ENCODE results near the gene ZNF552.
A peak's percentile ranks its signal among the peaks of the same experiment; 100 is the strongest.
"Not testable (repeated sequence)": the region's sequence is repeated elsewhere in the genome, so short reads cannot be mapped to it uniquely, and the experiment has no call there.

ZNF552 gene

DNA sequence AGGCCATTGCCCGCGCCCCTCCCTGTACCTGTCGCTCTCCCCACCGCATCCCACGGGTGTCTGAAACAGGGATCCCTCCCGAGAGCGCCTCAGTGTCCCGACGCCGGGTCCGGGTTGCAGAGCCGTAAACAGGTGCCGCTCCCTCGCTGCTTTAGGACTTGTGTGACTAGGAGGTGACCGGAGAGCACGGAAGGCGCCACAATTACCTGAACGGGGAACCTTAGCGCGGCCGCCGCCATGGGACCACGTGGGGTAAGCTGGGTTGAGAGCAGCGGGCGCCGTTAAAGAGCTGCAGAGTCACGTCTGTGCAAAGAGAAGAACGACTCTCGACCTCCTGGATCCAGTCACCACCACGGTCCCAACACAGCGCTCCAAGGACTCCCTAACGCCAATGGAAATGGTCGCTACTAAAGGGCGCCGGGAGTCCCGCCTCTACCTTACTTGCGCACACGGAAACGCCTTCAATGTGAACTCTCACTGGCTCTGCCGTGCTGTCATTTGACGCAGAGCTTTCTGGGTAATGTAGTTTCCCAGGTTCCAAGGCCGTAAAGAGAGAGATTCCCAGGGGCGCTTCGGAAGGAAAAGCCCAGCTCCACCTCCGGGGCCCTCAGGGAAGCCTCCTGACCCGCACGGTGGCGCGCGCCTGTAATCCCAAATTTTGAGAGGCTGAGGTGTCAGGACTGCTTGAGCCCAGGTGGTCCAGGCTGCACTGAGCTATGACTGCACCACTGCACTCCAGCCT is at the start of gene ZNF552:
TSS of gene ZNF552 (minus strand) at position 409 of the 742 bp plus-strand sequence. CDS start at position 239, 170 bp downstream.
- DNase-seq = peak; percentile 91

DNA sequence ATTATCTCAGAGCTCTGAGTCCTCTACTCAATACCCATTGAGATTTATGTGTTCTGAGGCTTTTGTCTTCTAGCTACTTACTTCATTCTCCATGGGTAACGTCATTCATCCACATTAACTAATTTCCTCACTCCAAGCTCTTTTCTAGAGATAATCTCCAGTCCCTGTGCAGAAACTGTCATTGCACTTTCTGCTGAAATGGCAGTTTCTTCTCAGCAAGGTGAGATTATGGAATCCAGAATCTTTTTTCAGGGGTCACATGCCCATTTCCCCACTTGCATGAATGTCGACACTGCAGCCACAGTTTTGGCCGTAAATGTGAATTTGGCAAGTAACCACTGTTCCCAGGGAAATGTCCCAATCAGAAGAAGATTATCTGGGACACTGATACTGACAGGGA is 47.6 kb upstream of the ZNF552 start:
- DNase-seq = not testable (repeated sequence)

DNA sequence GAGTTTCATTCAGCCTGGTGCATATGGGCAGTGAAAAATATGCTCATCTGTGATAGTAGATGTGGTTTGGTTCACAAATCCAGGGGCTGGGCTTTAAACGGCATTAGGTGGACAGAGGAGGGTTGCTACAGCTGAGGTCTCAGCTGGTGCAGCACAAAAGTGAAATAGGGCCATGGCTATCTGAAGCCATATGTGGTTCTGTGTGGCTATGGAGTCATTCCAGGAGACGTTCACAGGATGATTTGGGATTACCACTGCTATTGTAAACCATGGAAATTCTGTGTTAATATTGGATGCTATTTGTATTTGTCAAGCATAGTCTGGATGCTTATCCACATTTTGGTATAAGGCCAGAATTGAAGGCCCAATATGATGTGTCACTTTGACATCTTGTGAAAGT is 39.4 kb upstream of the ZNF552 start:
- not testable (repeated sequence) for DNase-seq

DNA sequence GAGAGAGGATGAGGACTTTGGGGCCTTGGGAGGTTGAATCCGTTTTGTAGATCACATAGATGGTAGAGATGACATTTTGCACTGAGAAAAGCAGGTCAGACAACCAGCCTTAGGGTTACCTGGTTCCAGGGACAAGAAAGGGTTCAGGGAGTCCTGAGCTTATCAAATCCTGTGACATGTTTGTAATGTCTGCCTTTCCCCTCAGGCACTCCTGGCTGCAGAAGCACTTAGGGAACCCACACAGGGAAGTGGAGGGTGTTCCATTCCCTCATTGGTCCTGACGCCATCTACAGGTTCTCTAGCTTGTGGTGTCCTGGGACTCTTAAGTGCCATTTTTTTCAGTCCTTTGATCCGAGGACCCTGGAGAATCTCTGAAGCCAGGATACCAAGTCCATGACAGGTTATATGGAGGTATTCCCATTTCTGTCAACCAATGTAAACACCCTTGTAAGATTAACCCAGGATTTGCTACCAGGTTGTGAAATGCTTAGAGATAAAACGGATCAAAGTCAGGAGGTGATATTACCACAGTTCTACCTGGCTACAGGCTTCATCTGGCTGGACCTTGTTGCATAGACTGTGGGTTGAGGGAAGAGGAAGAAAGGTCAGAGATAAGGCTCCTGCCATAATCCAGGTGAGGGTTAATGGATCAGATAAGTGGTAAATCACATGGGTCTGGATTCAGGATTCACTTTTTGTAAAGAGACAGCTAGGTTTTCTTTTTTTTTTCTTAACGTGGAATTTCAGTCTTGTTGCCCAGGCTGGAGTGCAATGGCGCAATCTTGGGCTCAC is 37.3 kb upstream of the ZNF552 start:
- DNase-seq = not testable (repeated sequence)

DNA sequence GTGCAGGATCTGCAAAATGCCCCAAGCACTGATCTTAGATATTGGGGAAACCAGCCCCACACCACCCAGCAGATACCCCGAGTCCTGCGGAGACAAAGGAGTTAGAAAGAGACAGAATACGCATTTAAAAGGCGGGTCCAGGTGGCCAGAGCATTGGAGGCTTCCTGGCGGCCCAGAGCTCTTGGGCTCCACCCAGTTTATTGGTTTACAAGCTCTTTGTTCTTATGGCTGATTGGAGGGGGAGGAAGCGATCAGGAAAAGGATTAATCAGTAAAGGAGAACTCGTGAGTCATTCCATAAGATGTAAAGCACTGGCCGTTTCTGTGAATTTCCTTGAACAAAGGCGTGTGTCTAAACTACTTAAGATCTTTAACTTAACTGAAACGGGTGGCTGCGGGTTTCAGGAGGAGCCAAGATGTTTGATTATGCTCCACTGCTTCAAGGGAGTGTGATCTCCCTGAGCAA is 35.9 kb upstream of the ZNF552 start:
- DNase-seq = no peak

DNA sequence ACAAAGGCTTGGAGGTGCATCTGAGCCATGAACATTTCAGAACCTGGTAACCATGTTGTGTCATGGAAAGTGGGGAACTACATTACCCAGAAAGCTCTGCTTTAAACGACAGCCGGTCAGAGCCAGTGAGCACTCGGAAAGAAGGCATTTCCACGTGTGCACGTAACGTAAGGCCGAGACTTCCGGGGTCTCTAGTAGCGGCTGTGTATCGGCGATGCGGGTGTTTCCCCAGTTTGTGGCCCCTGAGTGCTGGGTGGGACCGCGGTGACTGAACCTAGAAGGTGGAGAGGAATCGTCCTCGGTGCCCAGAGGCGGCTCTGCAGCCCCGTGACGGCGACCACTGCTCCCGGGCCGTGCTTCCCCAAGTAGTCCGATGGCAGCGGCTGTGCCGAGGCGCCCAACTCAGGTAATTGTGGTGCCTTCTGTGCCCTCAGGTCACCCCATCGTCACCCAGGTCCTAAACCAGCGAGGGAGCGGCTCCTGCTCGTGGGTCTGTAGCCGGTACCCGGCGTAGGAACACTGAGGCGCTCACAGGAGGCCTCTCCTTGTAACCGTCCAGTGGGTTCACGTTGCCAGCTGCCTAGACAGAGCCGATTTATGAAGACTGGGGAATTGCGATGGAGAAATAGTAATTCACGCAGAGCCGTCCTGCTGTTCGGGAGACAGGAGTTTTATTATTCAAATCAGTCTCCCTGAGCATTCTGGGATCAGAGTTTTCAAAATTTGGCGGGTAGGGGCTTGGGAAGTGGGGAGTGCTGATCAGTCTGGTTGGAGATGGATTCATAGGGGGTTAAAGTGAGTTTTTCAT is 35.2 kb upstream of the ZNF552 start, which contains the start of gene ZNF587:
TSS of gene ZNF587 (plus strand) at position 194 of the 808 bp plus-strand sequence. CDS start at position 374, 180 bp downstream.
- DNase-seq = peak; percentile 70

DNA sequence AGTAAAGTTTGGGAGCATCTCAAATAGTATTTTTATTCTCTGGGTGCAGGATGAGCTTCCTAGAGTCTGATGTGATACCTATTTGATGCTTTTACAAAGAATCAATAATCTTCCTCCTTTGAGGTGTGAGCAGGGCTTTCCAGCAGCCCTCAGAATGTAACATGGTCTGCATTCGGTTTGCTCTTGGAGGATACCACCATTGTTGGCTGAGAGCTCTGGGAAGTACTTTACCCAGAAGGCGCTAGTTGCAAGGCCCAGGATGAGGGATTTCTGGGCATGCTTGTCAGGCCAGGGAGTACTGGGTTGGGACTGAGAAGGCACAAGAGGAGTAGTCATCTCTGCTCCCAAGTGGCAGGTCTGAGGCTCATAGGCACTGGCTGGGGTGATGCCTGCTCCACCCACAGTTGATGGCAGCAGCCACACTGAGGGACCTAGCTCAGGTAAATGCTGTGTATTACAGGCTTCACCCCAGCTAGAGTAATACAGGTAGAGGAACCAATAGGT is 34.5 kb upstream of the ZNF552 start:
- not testable (repeated sequence) for DNase-seq

DNA sequence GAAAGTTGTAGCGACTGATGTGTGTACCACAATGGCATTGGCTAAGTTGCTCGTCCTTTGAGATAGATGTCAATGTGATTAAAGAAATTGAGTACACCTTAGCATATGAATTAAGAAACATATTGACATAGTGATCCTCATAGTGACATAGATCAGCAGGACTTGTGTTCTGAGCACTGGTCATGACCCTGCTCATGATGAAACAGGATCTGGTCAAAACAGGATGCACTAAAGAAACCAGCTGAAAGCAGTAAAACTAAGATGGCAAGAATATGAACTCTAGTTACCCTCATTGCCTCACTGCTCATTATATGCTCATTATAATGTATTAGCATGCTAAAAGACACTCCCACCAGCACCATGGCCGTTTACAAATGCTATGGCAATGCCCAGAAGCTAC is 32.5 kb upstream of the ZNF552 start:
- DNase-seq = not testable (repeated sequence)

DNA sequence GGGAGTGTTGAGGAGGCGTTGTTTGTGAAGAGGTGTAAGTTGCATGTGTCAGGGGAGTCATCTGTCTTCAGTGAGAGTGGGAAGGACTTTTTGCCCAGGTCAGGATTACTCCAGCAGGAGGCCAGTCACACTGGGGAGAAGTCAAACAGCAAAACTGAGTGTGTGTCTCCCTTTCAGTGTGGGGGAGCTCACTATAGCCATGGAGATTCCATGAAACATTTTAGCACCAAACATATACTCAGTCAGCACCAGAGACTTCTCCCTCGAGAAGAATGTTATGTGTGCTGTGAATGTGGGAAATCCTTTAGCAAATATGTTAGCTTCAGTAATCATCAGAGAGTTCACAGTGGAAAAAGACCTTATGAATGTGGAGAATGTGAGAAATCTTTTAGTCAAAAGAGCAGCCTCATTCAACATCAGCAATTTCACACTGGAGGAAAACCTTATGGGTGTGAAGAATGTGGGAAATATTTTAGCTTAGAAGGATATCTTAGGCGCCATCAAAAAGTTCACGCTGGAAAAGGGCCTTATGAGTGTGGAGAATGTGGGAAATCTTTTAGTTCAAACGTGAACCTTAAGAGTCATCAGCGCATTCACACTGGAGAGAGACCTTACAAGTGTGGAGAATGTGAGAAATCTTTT is 26.5 kb upstream of the ZNF552 start:
- DNase-seq = no peak

DNA sequence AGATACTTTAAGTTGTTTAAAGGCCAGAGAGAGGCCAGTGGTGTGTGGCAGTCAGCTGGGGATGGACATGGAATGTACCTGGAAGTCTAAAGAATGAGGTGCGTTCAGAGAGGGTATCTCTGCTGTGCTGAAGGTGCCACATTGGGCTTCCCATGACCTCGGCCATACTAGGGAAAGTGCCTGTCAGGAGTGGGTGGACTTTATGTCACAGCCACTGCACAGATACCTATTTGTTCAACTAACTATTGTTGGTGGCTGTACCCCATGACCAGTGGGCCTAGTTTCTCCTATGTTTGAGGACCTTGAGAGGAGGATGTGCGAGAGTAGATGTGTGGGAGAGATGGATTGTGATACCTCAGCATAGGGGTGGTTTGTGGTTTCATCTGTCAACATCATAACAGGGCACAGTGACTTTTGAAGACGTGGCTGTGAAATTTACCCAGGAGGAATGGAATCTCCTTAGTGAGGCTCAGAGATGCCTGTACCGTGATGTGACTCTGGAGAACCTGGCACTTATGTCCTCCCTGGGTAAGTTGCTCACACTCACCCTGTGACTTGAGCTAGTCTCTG is 24.0 kb upstream of the ZNF552 start:
- not testable (repeated sequence) for DNase-seq

DNA sequence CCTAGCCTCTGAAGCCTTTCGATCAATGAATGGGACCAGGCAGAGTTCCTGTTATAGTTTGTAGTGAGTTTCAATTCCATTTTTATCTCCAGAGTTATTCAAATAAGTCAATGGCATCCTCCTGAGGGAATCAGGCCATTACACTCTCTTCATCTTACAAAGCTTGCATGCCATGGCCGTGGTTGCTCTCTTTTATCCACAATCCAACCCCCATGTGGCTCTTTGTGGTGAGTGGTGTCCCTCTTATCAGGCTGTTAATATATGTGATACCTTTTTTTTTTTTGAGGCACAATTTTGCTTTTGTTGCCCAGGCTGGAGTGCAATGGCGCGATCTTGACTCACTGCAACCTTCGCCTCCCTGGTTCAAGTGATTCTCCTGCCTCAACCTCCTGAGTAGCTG is 22.3 kb upstream of the ZNF552 start:
- DNase-seq = not testable (repeated sequence)

DNA sequence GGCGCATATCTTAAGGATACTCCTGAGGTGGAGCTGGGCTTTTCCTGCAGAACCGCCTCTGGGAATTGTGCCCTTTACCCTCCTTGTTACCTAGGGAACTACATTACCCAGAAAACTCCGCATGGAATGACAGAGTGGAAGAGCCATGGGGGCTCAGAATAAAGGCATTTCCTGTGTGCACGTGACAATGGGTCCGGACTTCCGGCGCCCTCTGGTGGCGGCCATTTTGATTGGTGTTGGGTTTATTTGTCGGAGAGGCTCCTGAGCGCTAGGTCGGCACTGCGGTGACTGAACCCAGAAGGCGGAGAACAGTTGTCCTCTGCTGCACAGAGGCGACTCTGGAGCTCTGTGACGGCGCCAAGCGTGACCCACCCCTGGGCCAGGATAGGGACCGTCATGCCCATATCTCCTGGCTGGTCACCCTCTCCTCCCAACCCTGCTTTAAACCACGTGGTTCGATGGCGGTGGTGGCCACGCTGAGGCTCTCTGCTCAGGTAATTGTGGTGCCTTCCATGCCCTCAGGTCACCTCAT is 15.4 kb upstream of the ZNF552 start, which contains the start of gene ZNF587B:
TSS of gene ZNF587B (plus strand) at position 229 of the 532 bp plus-strand sequence. CDS start at position 459, 230 bp downstream.
- DNase-seq = no peak

DNA sequence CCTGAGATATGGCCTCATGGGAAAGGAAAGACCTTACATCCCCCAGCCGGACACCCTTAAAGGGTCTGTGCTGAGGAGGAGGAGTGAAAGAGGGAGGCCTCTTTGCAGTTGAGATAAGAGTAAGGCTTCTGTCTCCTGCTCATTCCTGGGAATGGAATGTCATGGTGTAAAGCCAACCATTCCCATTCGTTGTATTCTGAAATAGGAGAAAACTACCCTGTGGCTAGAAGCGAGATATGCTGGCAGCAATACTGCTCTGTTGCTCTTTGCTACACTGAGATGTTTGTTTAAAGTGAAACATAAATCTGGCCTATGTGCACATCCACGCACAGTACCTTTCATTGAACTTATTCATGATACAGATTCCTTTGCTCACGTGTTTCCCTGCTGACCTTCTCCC is 14.6 kb upstream of the ZNF552 start:
- no peak for DNase-seq

DNA sequence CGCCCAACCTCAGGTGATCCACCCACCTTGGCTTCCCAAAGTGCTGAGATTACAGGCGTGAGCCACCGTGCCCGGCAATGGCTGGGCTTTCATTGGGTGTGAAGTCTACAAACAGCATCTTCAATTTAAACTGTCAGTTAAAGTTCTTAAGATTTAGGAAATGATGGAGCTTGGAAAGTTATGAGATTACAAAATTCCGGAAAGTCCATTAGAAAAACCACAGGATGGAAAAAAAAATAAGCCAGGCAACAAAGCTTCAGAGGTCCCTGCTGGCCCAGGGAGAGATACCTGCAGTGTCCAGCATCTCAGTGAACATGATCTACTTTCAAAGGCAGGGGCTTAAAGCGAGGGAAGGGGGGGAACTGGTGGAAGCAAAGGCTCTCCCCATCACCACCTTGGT is 10.8 kb upstream of the ZNF552 start:
- no peak for DNase-seq

DNA sequence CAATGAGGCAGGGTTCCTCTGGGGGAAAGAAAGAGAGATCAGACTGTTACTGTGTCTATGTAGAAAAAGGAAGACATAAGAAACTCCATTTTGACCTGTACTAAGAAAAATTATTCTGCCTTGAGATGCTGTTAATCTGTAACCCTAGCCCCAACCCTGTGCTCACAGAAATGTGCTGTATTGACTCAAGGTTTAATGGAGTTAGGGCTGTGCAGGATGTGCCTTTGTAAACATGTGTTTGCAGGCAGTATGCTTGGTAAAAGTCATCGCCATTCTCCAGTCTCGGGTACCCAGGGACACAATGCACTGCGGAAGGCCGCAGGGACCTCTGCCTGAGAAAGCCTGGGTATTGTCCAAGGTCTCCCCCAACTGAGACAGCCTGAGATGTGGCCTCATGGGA is 8.9 kb upstream of the ZNF552 start:
- not testable (repeated sequence) for DNase-seq

DNA sequence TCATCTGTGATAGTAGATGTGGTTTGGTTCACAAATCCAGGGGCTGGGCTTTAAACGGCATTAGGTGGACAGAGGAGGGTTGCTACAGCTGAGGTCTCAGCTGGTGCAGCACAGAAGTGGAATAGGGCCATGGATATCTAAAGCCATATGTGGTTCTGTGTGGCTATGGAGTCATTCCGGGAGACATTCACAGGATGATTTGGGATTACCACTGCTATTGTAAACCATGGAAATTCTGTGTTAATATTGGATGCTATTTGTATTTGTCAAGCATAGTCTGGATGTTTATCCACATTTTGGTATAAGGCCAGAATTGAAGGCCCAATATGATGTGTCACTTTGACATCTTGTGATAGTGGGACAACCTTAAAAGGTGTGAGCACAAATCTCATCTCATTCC is 8.4 kb upstream of the ZNF552 start:
- DNase-seq = not testable (repeated sequence)

DNA sequence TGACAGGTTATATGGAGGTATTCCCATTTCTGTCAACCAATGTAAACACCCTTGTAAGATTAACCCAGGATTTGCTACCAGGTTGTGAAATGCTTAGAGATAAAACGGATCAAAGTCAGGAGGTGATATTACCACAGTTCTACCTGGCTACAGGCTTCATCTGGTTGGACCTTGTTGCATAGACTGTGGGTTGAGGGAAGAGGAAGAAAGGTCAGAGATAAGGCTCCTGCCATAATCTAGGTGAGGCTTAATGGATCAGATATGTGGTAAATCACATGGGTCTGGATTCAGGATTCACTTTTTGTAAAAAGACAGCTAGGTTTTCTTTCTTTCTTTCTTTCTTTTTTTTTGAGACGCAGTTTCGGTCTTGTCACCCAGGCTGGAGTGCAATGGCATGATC is 6.8 kb upstream of the ZNF552 start:
- DNase-seq = not testable (repeated sequence)

DNA sequence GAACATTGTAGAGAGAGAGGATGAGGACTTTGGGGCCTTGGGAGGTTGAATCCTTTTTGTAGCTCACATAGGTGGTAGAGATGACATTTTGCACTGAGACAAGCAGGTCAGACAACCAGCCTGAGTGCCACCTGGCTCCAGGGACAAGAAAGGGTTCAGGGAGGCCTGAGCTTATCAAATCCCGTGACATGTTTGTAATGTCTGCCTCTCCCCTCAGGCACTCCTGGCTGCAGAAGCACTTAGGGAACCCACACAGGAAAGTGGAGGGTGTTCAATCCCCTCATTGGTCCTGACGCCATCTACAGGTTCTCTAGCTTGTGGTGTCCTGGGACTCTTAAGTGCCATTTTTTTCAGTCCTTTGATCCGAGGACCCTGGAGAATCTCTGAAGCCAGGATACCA is 6.4 kb upstream of the ZNF552 start:
- not testable (repeated sequence) for DNase-seq

DNA sequence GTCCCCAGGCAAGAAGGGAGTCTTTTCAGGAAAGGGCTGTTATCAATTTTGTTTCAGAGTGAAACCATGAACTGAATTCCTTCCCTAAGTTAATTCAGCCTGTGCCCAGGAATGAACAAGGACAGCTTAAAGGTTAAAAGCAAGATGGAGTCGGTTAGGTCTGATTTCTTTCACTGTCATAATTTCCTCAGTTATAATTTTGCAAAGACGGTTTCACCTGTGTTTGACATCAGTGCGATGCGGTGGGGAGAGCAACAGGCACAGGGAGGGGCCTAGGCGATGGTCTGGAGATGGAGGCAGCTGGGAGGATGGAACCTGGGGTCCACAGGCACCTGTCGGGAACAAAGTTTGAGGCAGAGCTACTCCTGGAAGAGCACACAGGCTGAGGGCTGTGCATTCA is 5.9 kb upstream of the ZNF552 start:
- DNase-seq = no peak

DNA sequence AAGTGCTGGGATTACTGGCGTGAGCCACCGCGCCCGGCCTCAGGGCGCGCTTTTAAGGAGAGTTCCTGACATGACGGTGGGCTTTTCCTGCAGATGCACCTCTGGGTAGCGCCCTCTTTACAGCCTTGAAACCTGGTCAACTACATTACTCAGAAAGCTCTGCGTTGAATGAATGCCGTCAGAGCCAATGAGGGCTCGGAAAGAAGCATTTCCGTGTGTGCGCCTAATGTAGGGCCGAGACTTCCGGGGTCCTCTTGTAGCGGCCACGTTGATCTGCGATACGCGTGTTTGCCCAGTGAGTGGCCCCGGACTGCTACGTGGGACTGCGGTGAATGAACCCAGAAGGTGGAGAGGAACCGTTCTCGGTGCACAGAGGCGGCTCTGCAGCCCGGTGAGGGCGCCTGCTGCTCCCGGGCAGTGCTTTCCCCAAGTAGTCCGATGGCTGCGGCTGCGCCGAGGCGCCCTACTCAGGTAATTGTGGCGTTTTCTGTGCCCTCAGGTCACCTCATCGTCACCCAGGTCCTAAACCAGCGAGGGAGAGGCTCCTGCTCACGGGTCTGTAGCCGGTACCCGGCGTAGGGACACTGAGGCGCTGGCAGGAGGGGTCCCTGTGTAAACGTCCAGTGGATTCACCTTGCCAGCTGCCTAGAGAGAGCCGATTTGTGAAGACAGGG is 4.9 kb upstream of the ZNF552 start:
- DNase-seq = peak; percentile 90

DNA sequence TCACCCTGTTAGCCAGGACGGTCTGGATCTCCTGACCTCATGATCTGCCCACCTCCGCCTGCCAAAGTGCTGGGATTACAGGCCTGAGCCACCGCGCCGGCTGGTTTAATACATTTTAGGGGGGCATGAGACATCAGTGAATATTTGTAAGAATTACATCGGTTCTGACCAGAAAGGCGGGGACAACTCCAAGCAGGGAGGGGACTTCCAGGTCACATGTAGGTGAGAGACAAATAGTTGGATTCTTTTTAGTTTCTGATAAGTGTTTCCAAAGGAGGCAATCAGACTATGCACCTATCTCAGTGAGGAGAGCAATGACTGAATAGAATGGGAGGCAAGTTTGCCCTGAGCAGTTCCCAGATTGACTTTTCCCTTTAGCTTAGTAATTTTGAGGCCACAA is 3.7 kb upstream of the ZNF552 start:
- DNase-seq = no peak
